Endothelial cell of umbilical vein (primary cell): Measurements from ENCODE around the gene ASXL1. TPM values are rescaled to one million over a fixed set of nuclear protein-coding genes. Genes with fewer than 3 reads are reported as not detected.
A peak's percentile ranks its signal among the peaks of the same experiment; 100 is the strongest.

ENCODE experiments used
- BruUV-seq: library from RNA; stranded (reverse); fragments of 400-500 nt; replicated peaks from 2 replicates; lab custom pipeline; 2021; lab: Mats Ljungman, UMichigan
- CTCF ChIA-PET: fragments of 300-600, 350-600 bp; sonication (Branson Sonifier 250); formaldehyde crosslinking; loops from one replicate; lab custom pipeline; 2021; ENCODE audit warnings: antibody characterized with exemption, inconsistent platforms; lab: Charles Lee
- POLR2A ChIA-PET: fragments of 300-600, 350-600 bp; sonication (Branson Sonifier 250); formaldehyde crosslinking; loops from one replicate; lab custom pipeline; 2021; ENCODE audit warnings: antibody characterized with exemption, inconsistent platforms; lab: Charles Lee
- DNase-seq: peaks from one replicate; pipeline ENCODE4 v3.0.0-alpha.2; 2011; ENCODE audit warnings: low read depth, low spot score
- FAIRE-seq: peaks from 2 replicates; lab custom pipeline; 2011; peaks lifted over from hg19 to GRCh38; lab: Jason Lieb, UNC
- H2AFZ ChIP-seq: 2 replicates; pipeline ENCODE4 v1.6.0; 2012; ENCODE audit warnings: low read depth, low read length, control low read depth, inconsistent platforms
- H3K27ac ChIP-seq: 2 replicates; pipeline ENCODE4 v1.5.1; 2011; ENCODE audit warnings: low read depth, mild to moderate bottlenecking, control low read depth, low read length, moderate library complexity; ENCODE audit not compliant: insufficient read depth
- H3K27me3 ChIP-seq, 2 experiments: 2 replicates each; pipeline versions ENCODE4 v1.6.0 to v1.6.1; 2011; ENCODE audit warnings: low read length in 2 of 2, mixed read lengths in 1 of 2; ENCODE audit not compliant: control insufficient read depth in 2 of 2, insufficient read depth in 2 of 2
- H3K36me3 ChIP-seq, 2 experiments: 2 replicates in 1 of 2; 3 replicates in 1 of 2; pipeline ENCODE4 v1.5.1; 2011; ENCODE audit warnings: low read length in 2 of 2, mild to moderate bottlenecking in 1 of 2, moderate library complexity in 1 of 2; ENCODE audit not compliant: control insufficient read depth in 2 of 2, insufficient read depth in 2 of 2; ENCODE audit errors: extremely low read depth in 1 of 2
- H3K4me1 ChIP-seq: 3 replicates; pipeline ENCODE4 v1.5.1; 2011; ENCODE audit warnings: mild to moderate bottlenecking, low read length; ENCODE audit not compliant: control insufficient read depth, insufficient read depth; ENCODE audit errors: extremely low read depth
- H3K4me2 ChIP-seq: 2 replicates; pipeline ENCODE4 v1.6.1; 2011; ENCODE audit warnings: low read length, control low read depth, mixed read lengths; ENCODE audit not compliant: insufficient read depth
- H3K4me3 ChIP-seq, 3 experiments: fragments of 200-600 bp in 1 of 3; sonication (generic), shearing (Covaris generic) in 1 of 3; replicated peaks in 1 of 3; 2 replicates each; pipeline ENCODE4 v1.5.1; 2011 to 2016; ENCODE audit warnings: control low read depth in 3 of 3, low read length in 3 of 3, mild to moderate bottlenecking in 2 of 3, inconsistent platforms in 1 of 3, low read depth in 1 of 3, moderate library complexity in 1 of 3; ENCODE audit not compliant: insufficient read depth in 1 of 3
- H3K79me2 ChIP-seq: 2 replicates; pipeline ENCODE4 v1.6.0; 2012; ENCODE audit warnings: low read length, inconsistent platforms; ENCODE audit not compliant: control insufficient read depth, insufficient read depth
- H3K9ac ChIP-seq: replicated peaks from 2 replicates; pipeline ENCODE3; 2011; ENCODE audit warnings: low read length, control low read depth; ENCODE audit not compliant: insufficient read depth; ENCODE audit errors: extremely low read depth
- H3K9me1 ChIP-seq: replicated peaks from 3 replicates; pipeline ENCODE4 v1.6.0; 2011; ENCODE audit warnings: mild to moderate bottlenecking, low read length; ENCODE audit not compliant: control insufficient read depth, insufficient read depth; ENCODE audit errors: extremely low read depth
- H3K9me3 ChIP-seq: replicated peaks from 2 replicates; pipeline ENCODE4 v1.5.1; 2012; ENCODE audit warnings: low read length, inconsistent platforms; ENCODE audit not compliant: control insufficient read depth, insufficient read depth
- H4K20me1 ChIP-seq: replicated peaks from 2 replicates; pipeline ENCODE3; 2011; ENCODE audit warnings: mild to moderate bottlenecking, low read length; ENCODE audit not compliant: control insufficient read depth, insufficient read depth; ENCODE audit errors: extremely low read depth
- GATA2 ChIP-seq: IDR thresholded peaks from 2 replicates; pipeline ENCODE4 v1.7.0; 2011; ENCODE audit warnings: low read depth, mild to moderate bottlenecking, moderate library complexity, mixed read lengths, low read length; ENCODE audit not compliant: insufficient read length, insufficient read depth
- JUN ChIP-seq: IDR thresholded peaks from 2 replicates; pipeline ENCODE4 v1.6.1; 2011; ENCODE audit warnings: borderline replicate concordance, low read depth; ENCODE audit not compliant: insufficient read length, insufficient read depth
- MYC ChIP-seq: IDR thresholded peaks from one replicate; pipeline ENCODE4 v1.6.1; 2011; ENCODE audit warnings: mild to moderate bottlenecking, low read depth, low read length
- POLR2A ChIP-seq: IDR thresholded peaks from 2 replicates; pipeline ENCODE4 v1.6.1; 2012; ENCODE audit warnings: low read depth, mild to moderate bottlenecking, control low read depth, low read length
- POLR2AphosphoS5 ChIP-seq: IDR thresholded peaks from 2 replicates; pipeline ENCODE4 v1.6.1; 2012; ENCODE audit warnings: low read depth, mild to moderate bottlenecking, control low read depth, low read length, moderate library complexity; ENCODE audit not compliant: insufficient read depth
- dilution Hi-C: fragments of 300-500 bp; cut with MboI; formaldehyde crosslinking; loops from one replicate; pipeline ENCODE4 v1.15.0; 2019; ENCODE audit warnings: low sequenced_read_pairs; ENCODE audit not compliant: extremely low pct_ligation_motif_present
- intact Hi-C: fragments of 100-400 bp; cut with micrococcal nuclease; formaldehyde crosslinking; loops from one replicate; pipeline ENCODE4 v1.10.0; 2022
- polyA plus RNA-seq, 4 experiments: library from polyadenylated mRNA; depleted of rRNA in 3 of 4; stranded (reverse) in 3 of 4; unstranded in 1 of 4; fragments of >200 nt; gene quantifications; 2 replicates each; pipeline versions ENCODE4 v1.2.1 to v1.2.3, GENCODE V29; 2011 to 2012; ENCODE audit warnings: missing spikeins in 1 of 4
- total RNA-seq: library from RNA; stranded (reverse); gene quantifications from 2 replicates; pipeline ENCODE4 v1.2.3, GENCODE V29; 2021
- TF ChIP-seq, protein P1 (sequence below), 2 donors: IDR thresholded peaks; 1 replicate in 1 of 2; 2 replicates in 1 of 2; pipeline ENCODE4 v1.5.1; 2011; ENCODE audit warnings: low read length in 2 of 2, mild to moderate bottlenecking in 2 of 2, moderate library complexity in 2 of 2, control low read depth in 1 of 2, inconsistent platforms in 1 of 2, low read depth in 1 of 2; ENCODE audit not compliant: insufficient read depth in 1 of 2; ENCODE audit errors: extremely low read depth in 1 of 2
- TF ChIP-seq, protein P2 (sequence below): IDR thresholded peaks from 2 replicates; pipeline ENCODE4 v1.6.1; 2011; ENCODE audit not compliant: insufficient read depth, insufficient read length

Gene ASXL1
- total and polyA plus RNA-seq, 2 donors (not counting 3 experiments of a cell fraction or from before 2014, with no cell fraction given): 45.4 to 101 TPM

DNA sequence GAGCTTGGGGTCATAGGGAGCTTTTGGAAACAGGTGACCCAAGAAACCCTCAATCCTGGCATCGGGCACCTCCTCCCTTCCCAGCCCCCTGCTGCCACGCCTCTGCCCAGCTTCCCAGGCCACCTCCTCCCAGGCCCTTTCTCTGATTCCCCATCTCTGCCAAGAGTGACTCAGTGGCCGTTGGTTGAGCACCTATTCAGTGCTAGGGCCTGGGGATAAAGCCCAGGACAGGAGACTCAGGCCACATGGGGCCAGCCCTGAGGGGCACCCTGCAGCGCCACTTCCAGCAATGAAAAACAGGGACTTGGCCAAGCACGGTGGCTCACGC is 110.1 kb downstream of the ASXL1 start:
- DNase-seq: no peak
- Histone ChIP-seq H3K27me3 (no peaks in the 10 kb centered on the region), H3K4me2 (no peak overlapping the region), H3K79me2 (peaks cover 94% of the 10 kb centered on the region), H3K36me3 (peaks cover 14 to 27% of the 10 kb centered on the region in 2 experiments), H3K9me1 (no peaks in the 10 kb centered on the region), H3K4me3 (no peak overlapping the region), H3K4me1 (peaks cover 88% of the 10 kb centered on the region), H3K9me3 (no peaks in the 10 kb centered on the region), H4K20me1 (no peaks in the 10 kb centered on the region), H2AFZ (no peak overlapping the region), H3K9ac (peak overlapping the region; percentile 37), H3K27ac (peak overlapping the region; percentile 97)
- BruUV-seq: no TSS peak
- dilution Hi-C loops (no loop called here), intact Hi-C loops (no loop called here)
- POLR2A ChIA-PET: no interaction called here
- CTCF ChIA-PET: interaction anchor here (1.2 to 4.6 kb wide), 5 partner anchors 10 to 54 kb away, joined by 3 to 45 read pairs (median 3); no protein-coding TSS in a partner anchor
- FAIRE-seq: peak; percentile 78
- TF ChIP-seq, protein P1, sequence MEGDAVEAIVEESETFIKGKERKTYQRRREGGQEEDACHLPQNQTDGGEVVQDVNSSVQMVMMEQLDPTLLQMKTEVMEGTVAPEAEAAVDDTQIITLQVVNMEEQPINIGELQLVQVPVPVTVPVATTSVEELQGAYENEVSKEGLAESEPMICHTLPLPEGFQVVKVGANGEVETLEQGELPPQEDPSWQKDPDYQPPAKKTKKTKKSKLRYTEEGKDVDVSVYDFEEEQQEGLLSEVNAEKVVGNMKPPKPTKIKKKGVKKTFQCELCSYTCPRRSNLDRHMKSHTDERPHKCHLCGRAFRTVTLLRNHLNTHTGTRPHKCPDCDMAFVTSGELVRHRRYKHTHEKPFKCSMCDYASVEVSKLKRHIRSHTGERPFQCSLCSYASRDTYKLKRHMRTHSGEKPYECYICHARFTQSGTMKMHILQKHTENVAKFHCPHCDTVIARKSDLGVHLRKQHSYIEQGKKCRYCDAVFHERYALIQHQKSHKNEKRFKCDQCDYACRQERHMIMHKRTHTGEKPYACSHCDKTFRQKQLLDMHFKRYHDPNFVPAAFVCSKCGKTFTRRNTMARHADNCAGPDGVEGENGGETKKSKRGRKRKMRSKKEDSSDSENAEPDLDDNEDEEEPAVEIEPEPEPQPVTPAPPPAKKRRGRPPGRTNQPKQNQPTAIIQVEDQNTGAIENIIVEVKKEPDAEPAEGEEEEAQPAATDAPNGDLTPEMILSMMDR (IDR thresholded peaks at IDR 0.05; ENCODE audit: extremely low read depth in 1 of 2, insufficient read depth in 1 of 2, low read depth in 1 of 2, low read length in 2 of 2): no peak
- TF ChIP-seq POLR2A (no peak), JUN (no peak), POLR2AphosphoS5 (no peak), MYC (no peak), GATA2 (no peak)
- TF ChIP-seq, protein P2, sequence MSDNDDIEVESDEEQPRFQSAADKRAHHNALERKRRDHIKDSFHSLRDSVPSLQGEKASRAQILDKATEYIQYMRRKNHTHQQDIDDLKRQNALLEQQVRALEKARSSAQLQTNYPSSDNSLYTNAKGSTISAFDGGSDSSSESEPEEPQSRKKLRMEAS: no peak
